HepG2 (cell line): ENCODE measurements around the gene APC2. TPM values are rescaled to one million over a fixed set of nuclear protein-coding genes. Genes with fewer than 3 reads are reported as not detected.

Experiments
- ATAC-seq: fragments of 200-7000 bp; cut with Tn5 transposase; 3 replicates; pipeline ENCODE4 v1.9.1; 2020; ENCODE audit warnings: mild to moderate bottlenecking, moderate library complexity
- BruUV-seq: library from RNA; stranded (reverse); fragments of 400-500 nt; replicated peaks from 2 replicates; lab custom pipeline; 2021; lab: Mats Ljungman, UMichigan
- CTCF ChIA-PET: fragments of 300-600 bp; formaldehyde crosslinking; extraction: SDS; loops from one replicate; lab custom pipeline; 2021; ENCODE audit warnings: low total read pairs, inconsistent platforms, low intra/inter-chr PET ratio; lab: Yijun Ruan, JAX
- POLR2A ChIA-PET: fragments of 350-600 bp; sonication (Branson Sonifier 250); formaldehyde crosslinking; loops from one replicate; lab custom pipeline; 2020; ENCODE audit warnings: antibody characterized with exemption, inconsistent platforms; lab: Yijun Ruan, JAX
- DNase-seq: peaks from one replicate; pipeline ENCODE4 v3.0.0-alpha.2; 2015; ENCODE audit warnings: low spot score
- FAIRE-seq: peaks from 3 replicates; lab custom pipeline; 2011; peaks lifted over from hg19 to GRCh38; lab: Jason Lieb, UNC
- H2AFZ ChIP-seq: one replicate; pipeline ENCODE4 v1.6.1; 2011; ENCODE audit warnings: low read length, inconsistent platforms
- H3K27ac ChIP-seq: fragments of 300-600 bp; 3 replicates; pipeline ENCODE4 v1.8.0; 2011; ENCODE audit warnings: mixed run types, mild to moderate bottlenecking, mixed read lengths, low read length, inconsistent platforms; ENCODE audit not compliant: insufficient read depth; ENCODE audit errors: extremely low read length
- H3K27me3 ChIP-seq, 2 experiments: fragments of 200-600 bp in 1 of 2; 2 replicates in 1 of 2; 3 replicates in 1 of 2; pipeline versions ENCODE4 v1.6.0 to v1.8.0; 2011; ENCODE audit warnings: low read length in 2 of 2, mild to moderate bottlenecking in 2 of 2, moderate library complexity in 2 of 2, inconsistent platforms in 1 of 2; ENCODE audit not compliant: insufficient read depth in 2 of 2, control insufficient read depth in 1 of 2
- H3K36me3 ChIP-seq, 2 experiments: fragments of 200-600 bp in 1 of 2; replicated peaks in 1 of 2; 2 replicates in 1 of 2; 3 replicates in 1 of 2; pipeline versions ENCODE4 v1.5.1 to v1.8.0; 2011; ENCODE audit warnings: low read length in 2 of 2, inconsistent platforms in 1 of 2; ENCODE audit not compliant: insufficient read depth in 2 of 2, control insufficient read depth in 1 of 2
- H3K4me1 ChIP-seq: 2 replicates; pipeline ENCODE4 v1.5.1; 2012; ENCODE audit warnings: low read length, inconsistent platforms; ENCODE audit not compliant: insufficient read depth
- H3K4me2 ChIP-seq: 2 replicates; pipeline ENCODE4 v1.6.0; 2011; ENCODE audit warnings: low read depth, low read length, inconsistent platforms
- H3K4me3 ChIP-seq, 3 experiments: fragments of 200-600 bp in 1 of 3; sonication (generic), shearing (Covaris generic) in 1 of 3; replicated peaks in 1 of 3; 2 replicates each; pipeline ENCODE4 v1.5.1; 2011 to 2016; ENCODE audit warnings: low read length in 3 of 3, inconsistent platforms in 2 of 3, low read depth in 2 of 3, mild to moderate bottlenecking in 2 of 3, control low read depth in 1 of 3, mixed read lengths in 1 of 3; ENCODE audit not compliant: insufficient read depth in 1 of 3
- H3K79me2 ChIP-seq: one replicate; pipeline ENCODE4 v1.6.1; 2011; ENCODE audit warnings: low read length, inconsistent platforms; ENCODE audit not compliant: insufficient read depth
- H3K9ac ChIP-seq: 2 replicates; pipeline ENCODE4 v1.6.0; 2011; ENCODE audit warnings: mild to moderate bottlenecking, low read depth, low read length, inconsistent platforms; ENCODE audit not compliant: insufficient read depth
- H3K9me3 ChIP-seq: 2 replicates; pipeline ENCODE4 v1.5.1; 2012; ENCODE audit warnings: mild to moderate bottlenecking, low read length
- H4K20me1 ChIP-seq: 2 replicates; pipeline ENCODE4 v1.6.0; 2011; ENCODE audit warnings: inconsistent platforms, mild to moderate bottlenecking, low read length, moderate library complexity; ENCODE audit not compliant: insufficient read depth
- DDIT3 ChIP-seq: sonication (generic); formaldehyde crosslinking; IDR thresholded peaks from 2 replicates; pipeline ENCODE4 v1.4.0; 2020; ENCODE audit warnings: mild to moderate bottlenecking, missing genetic modification reagents
- KLF16 ChIP-seq, 2 experiments: sonication (generic) in 1 of 2; formaldehyde crosslinking in 1 of 2; IDR thresholded peaks; 2 replicates each; pipeline versions ENCODE4 v1.6.1 to v1.8.0; 2016 to 2023; ENCODE audit warnings: missing genetic modification reagents in 2 of 2, missing compliant biosample characterization in 1 of 2
- MAF1 ChIP-seq: sonication (generic); formaldehyde crosslinking; IDR thresholded peaks from 2 replicates; pipeline ENCODE4 v1.5.0; 2020; ENCODE audit warnings: missing genetic modification reagents, borderline replicate concordance
- MXD4 ChIP-seq: IDR thresholded peaks from 2 replicates; pipeline ENCODE4 v1.6.1; 2016; ENCODE audit warnings: mild to moderate bottlenecking, missing biosample characterization, missing genetic modification reagents
- ZFP91 ChIP-seq: sonication (generic); formaldehyde crosslinking; IDR thresholded peaks from 2 replicates; pipeline ENCODE4 v1.9.0; 2022; ENCODE audit warnings: missing genetic modification reagents, mild to moderate bottlenecking, borderline replicate concordance
- ZNF274 ChIP-seq: sonication (generic); formaldehyde crosslinking; IDR thresholded peaks from 2 replicates; pipeline ENCODE4 v1.5.1; 2020; ENCODE audit warnings: mild to moderate bottlenecking, missing genetic modification reagents
- ZNF598 ChIP-seq: sonication (generic); formaldehyde crosslinking; IDR thresholded peaks from 2 replicates; pipeline ENCODE4 v1.5.1; 2020; ENCODE audit warnings: mild to moderate bottlenecking, missing genetic modification reagents, borderline replicate concordance
- WGBS: methylation state at CpG from one replicate; pipeline ENCODE4 v1.1.6; 2017; ENCODE audit warnings: low lambda C conversion rate; 5-methylcytosine and 5-hydroxymethylcytosine counted together
- in situ Hi-C: cut with HindIII; loops from 2 replicates; pipeline ENCODE4 v1.10.0; 2017; ENCODE audit warnings: low pct_unique_long_range_greater_than_20kb; ENCODE audit not compliant: extremely low pct_ligation_motif_present
- intact Hi-C: fragments of 100-400 bp; cut with micrococcal nuclease; formaldehyde crosslinking; loops from one replicate; pipeline ENCODE4 v1.10.0; 2022; ENCODE audit not compliant: unreplicated experiment
- polyA plus RNA-seq, 8 experiments: library from polyadenylated mRNA; depleted of rRNA in 3 of 8; stranded (reverse) in 7 of 8; unstranded in 1 of 8; fragments of >200 nt; fragmentation: Illumina TruSeq in 4 of 8; extraction: Trizol in 4 of 8; gene quantifications; 2 replicates each; pipeline versions ENCODE4 v1.2.1 to v1.2.3, GENCODE V29; 2011 to 2016; ENCODE audit warnings: low read depth in 4 of 8, missing spikeins in 1 of 8, mixed read lengths in 1 of 8; ENCODE audit not compliant: insufficient read depth in 1 of 8
- total RNA-seq, 5 experiments: library from RNA; depleted of rRNA; stranded (reverse); fragments of >200 nt; fragmentation: Illumina TruSeq; extraction: Trizol; gene quantifications; 2 replicates each; pipeline ENCODE4 v1.2.3, GENCODE V29; 2016; ENCODE audit warnings: low read depth in 1 of 5
- TF ChIP-seq, protein P1 (sequence below): sonication (generic); formaldehyde crosslinking; IDR thresholded peaks from 2 replicates; pipeline ENCODE4 v1.4.0; 2020; ENCODE audit warnings: missing genetic modification reagents

The APC2 gene
- total and polyA plus RNA-seq, 2 of the 13 experiments (the other 11 are each of a cell fraction or from before 2014, with no cell fraction given) = 0.08 to 0.22 TPM

DNA sequence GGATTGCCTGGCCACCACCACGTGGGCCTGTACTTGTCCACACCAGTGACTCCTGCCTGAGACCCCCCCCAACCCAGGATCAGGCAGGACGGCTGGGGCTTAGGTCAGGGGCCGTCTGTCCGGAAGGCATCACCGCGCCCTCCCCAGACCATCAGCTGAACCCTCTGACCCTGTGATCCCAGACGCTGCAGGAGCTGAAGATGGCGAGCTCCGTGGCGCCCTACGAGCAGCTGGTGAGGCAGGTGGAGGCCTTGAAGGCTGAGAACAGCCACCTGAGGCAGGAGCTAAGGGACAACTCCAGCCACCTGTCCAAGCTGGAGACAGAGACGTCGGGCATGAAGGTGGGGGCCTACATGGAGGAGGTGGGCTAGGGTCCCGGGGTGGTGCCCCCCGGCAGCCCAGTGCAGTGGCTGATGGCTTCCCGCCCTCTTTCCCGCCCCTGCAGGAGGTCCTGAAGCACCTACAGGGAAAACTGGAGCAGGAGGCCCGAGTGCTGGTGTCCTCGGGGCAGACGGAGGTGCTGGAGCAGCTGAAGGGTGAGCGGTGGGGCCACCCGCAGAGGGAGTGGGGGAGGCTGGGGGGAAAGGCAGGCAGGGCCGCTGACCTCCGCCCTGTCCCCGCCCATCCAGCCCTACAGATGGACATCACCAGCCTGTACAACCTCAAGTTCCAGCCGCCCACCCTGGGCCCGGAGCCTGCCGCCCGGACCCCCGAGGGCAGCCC is 3.0 kb downstream of the APC2 start:
- Histone ChIP-seq H3K4me2 (peak overlapping the region; percentile 66), H2AFZ (no peak overlapping the region), H4K20me1 (peaks cover 6% of the 10 kb centered on the region; the same call in 1 of the 2 replicates), H3K27me3 (peaks cover 13 to 74% of the 10 kb centered on the region in 2 experiments), H3K4me1 (peaks cover 48% of the 10 kb centered on the region), H3K9me3 (no peaks in the 10 kb centered on the region), H3K79me2 (no peaks in the 10 kb centered on the region), H3K4me3 (peak overlapping the region in 1 of 3 experiments; percentile 57; a peak in 2 of 6 replicates), H3K27ac (no peak overlapping the region), H3K36me3 (no peaks in the 10 kb centered on the region), H3K9ac (no peak overlapping the region)
- intact Hi-C loops (no loop called here), in situ Hi-C loops (no loop called here)
- WGBS = 11% methylated on average over 7 of the region's 30 CpGs
- BruUV-seq = no TSS peak
- DNase-seq = no peak
- ChIA-PET CTCF (no interaction called here), POLR2A (interaction anchor here (0.6 to 4.0 kb wide), 5 partner anchors 9 to 184 kb away, joined by 3 to 34 read pairs (median 5); partner anchors contain the start of genes REEP6 and UQCR11)
- FAIRE-seq = no peak
- 0 out of 4 replicates have a peak, but pooled peaks of 1 of the 2 experiments have one; percentile 29 for TF ChIP-seq KLF16 (CRISPR knock-in tag; IDR thresholded peaks at IDR 0.05)
- 0 out of 2 replicates have a peak, but pooled peaks have one; percentile 17 for TF ChIP-seq ZNF274
- TF ChIP-seq MXD4 = no peak
- TF ChIP-seq DDIT3 (CRISPR knock-in tag) = no peak
- TF ChIP-seq MAF1 (CRISPR knock-in tag) = no peak
- TF ChIP-seq ZFP91 (CRISPR knock-in tag) = peak; percentile 16; the same call in 1 of the 2 replicates
- TF ChIP-seq ZNF598 (CRISPR knock-in tag) = 0 out of 2 replicates have a peak, but pooled peaks have one; percentile 16
- TF ChIP-seq, protein P1, sequence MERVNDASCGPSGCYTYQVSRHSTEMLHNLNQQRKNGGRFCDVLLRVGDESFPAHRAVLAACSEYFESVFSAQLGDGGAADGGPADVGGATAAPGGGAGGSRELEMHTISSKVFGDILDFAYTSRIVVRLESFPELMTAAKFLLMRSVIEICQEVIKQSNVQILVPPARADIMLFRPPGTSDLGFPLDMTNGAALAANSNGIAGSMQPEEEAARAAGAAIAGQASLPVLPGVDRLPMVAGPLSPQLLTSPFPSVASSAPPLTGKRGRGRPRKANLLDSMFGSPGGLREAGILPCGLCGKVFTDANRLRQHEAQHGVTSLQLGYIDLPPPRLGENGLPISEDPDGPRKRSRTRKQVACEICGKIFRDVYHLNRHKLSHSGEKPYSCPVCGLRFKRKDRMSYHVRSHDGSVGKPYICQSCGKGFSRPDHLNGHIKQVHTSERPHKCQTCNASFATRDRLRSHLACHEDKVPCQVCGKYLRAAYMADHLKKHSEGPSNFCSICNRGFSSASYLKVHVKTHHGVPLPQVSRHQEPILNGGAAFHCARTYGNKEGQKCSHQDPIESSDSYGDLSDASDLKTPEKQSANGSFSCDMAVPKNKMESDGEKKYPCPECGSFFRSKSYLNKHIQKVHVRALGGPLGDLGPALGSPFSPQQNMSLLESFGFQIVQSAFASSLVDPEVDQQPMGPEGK (CRISPR knock-in tag) = 0 out of 2 replicates have a peak, but pooled peaks have one; percentile 5
- peak; percentile 2; the same call in 2 of the 3 replicates for ATAC-seq
